ENCODE measurements around the gene TIMMDC1.
"Not testable (repeated sequence)": the region's sequence is repeated elsewhere in the genome, so short reads cannot be mapped to it uniquely, and the experiment has no call there.

The TIMMDC1 gene

GRCh38 chr3:119557192-119557876, 59.0 kb downstream of the TIMMDC1 start:
- DNase-seq (ENCODE audit: low read depth), result no peak

DNA sequence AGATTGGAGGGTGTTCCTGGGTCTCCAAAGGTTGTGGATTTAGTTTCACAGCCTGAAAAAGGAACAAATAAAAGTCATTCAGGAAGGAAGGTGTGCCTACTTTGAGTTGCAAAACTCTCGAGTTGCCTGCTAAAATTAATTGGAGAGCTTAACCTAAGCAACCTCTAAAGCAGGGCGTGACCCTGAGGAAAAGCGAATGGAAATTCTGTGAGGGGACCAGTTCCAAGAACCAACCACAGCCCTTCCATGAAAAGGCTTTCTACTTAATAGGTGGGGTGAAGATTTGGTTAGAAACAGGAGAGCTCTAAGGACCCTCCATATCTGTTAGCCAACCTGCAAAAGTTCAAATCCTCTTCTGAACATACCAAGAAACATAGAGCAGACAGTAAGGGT, 59.5 kb downstream of the TIMMDC1 start:
- no peak for DNase-seq (ENCODE audit: low read depth)

DNA sequence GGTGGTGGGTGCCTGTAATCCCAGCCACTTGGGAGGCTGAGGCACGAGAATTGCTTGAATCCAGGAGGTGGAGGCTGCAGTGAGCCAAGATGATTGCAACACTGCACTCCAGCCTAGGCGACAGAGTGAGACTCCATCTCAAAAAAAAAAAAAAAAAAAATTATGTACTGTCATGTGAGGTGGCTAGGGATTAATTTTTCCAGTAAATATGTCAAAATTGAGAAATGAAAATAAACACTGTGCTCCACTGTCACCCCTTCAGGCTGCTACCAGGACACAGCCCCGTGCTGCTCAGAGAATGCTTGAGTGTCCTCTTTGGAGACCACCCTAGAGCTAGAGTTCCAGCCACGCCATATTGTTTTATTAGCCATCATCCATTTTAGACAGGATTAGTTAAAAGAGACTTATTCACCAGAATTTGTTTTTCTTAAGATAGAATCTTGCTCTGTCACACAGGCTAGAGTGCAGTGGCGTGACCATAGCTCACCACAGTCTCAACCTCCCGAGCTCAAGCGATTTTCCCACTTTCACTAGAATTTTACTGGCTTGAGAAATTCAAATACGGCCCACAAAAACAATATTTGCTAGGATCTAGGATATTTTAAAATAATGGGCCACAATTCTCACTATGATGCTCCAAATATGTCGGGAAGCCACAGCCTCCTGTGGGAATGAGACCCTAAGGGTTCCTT, 60.4 kb downstream of the TIMMDC1 start:
- no peak for DNase-seq (ENCODE audit: low read depth)

DNA sequence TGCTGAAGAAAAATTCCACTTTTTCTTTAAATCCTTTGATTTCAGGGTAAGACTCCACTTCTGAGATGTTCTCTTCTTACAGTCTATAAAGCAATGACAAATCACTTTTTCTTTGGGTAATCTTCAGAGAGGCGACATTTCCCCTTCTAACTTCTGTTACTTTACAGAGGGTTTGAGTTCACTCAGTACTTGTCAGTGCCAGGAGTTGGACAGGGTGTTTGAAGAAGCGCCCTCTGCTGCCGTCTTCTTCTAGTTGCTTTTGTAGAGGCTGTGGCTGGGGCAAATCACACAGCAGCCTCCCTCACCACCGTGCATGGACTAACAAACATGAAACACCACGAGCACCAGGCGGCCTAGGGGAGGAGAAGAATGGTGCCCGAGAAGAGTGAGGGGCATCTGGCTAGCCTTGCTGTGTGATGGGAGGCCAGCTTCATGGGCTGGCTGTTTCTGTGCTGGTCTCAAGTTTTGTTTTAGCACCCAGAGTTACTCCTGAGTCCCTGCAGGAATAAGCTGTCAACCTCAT, 61.2 kb downstream of the TIMMDC1 start, which contains the start of gene CD80:
Gene CD80 (minus strand): TSS at position 174 of the 523 bp plus-strand sequence. CDS start 1,886 bp downstream, outside the sequence.
- peak; percentile 15 for DNase-seq (ENCODE audit: low read depth)

DNA sequence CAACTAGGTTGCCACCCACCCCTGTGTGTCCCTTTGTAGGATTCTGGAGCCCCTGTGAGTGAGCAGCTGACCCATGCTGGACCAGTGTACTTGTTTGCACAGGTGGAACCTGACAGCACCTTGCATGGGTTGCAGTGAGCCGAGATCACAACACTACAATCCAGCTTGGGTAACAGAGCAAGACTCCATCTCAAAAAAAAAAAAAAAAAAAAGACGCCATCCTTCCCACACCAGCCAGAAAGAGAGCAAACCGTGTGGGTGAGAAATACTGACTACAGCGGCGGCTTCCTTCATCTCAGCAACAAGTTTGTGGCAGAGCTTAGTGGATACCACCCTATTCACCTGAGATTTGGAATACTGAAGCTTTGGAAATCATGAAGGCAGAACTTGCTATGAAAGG, 61.8 kb downstream of the TIMMDC1 start:
- no peak for DNase-seq (ENCODE audit: low read depth)

- DNase-seq (ENCODE audit: low read depth), result no peak
Measured at GRCh38 chr3:119562307-119562961, 64.1 kb downstream of the TIMMDC1 start.

- not testable (repeated sequence) for DNase-seq (ENCODE audit: low read depth)
Measured at GRCh38 chr3:119563334-119563733, 65.0 kb downstream of the TIMMDC1 start.

DNA sequence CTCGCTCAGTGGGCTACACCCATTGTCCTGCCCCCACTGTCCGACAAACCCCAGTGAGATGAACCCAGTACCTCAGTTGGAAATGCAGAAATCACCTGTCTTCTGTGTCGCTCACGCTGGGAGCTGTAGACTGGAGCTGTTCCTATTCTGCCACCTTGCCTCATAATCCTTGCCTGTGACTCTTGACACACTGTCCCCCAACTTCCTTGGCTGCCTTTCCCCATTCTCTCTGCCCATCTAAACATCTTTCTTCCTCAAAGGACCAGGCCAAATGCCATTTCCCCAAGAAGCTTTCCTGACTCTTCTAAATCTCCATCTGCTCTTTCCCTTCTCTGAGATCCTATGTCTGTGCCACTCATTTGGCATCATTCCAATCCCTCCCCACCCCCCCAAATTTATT, 70.8 kb downstream of the TIMMDC1 start:
- no peak for DNase-seq (ENCODE audit: low read depth)

DNA sequence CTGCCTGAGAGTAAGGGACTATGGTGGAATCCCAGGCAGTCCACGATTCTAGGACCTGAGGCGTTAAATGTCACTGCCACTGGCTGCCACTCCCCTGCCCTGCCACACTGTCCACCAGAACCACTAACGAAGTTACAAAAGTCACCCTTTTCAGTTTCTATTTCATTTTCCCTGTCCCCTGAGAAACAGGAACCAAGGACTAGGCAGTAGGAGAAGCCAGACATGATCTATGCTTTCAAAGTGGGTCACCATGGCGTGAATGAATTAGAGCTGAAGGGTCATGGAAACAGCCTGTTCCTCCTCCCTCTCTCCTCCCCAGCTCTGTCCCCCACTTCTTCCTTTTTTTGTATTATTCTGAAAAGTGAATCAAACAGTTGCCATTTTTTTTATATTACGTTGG, 71.9 kb downstream of the TIMMDC1 start:
- no peak for DNase-seq (ENCODE audit: low read depth)

GRCh38 chr3:119571230-119571629, 72.9 kb downstream of the TIMMDC1 start:
- no peak for DNase-seq (ENCODE audit: low read depth)

DNA sequence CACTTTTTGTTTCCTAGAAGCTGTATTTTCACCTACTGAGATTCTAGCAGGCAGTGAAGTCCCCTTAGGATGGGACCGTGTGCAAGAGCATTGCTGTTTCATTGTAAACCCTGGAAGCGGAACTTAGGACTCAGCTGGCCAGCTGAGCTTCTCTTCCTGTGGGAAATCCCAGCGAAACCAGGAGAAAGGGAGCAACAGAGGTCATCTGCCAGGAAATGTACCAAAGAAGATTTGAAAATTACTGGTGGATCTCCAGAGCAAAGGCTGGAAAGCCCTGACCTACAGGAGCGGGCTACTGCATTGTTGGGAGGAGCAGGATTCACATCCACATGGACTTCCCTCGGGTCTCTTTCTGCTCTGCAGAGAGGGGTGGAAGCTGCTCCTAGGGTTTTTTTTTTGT, 73.3 kb downstream of the TIMMDC1 start:
- DNase-seq (ENCODE audit: low read depth), result no peak

Data from stromal cell of bone marrow (primary cell).